Adrenal gland (tissue), 5 donors: ENCODE results near the gene OSBPL2.

ENCODE experiments used
- CTCF ChIP-seq, 6 experiments: fragments of 450-650 bp in 4 of 6; fragments of 200-600 bp in 2 of 6; sonication (generic) in 1 of 6; IDR thresholded peaks; 1 replicate in 5 of 6; 2 replicates in 1 of 6; pipeline versions ENCODE4 v1.5.1 to v1.8.0; 2016 to 2021; ENCODE audit warnings: antibody characterized with exemption in 6 of 6, mild to moderate bottlenecking in 2 of 6, moderate library complexity in 1 of 6
- POLR2A ChIP-seq, 2 donors: fragments of 450-650 bp; IDR thresholded peaks; one replicate each; pipeline ENCODE4 v1.6.1; 2017; ENCODE audit warnings: antibody characterized with exemption in 2 of 2, mild to moderate bottlenecking in 2 of 2, moderate library complexity in 1 of 2
- donor health status: DM: no; HTN: no; CAD: no.

DNA sequence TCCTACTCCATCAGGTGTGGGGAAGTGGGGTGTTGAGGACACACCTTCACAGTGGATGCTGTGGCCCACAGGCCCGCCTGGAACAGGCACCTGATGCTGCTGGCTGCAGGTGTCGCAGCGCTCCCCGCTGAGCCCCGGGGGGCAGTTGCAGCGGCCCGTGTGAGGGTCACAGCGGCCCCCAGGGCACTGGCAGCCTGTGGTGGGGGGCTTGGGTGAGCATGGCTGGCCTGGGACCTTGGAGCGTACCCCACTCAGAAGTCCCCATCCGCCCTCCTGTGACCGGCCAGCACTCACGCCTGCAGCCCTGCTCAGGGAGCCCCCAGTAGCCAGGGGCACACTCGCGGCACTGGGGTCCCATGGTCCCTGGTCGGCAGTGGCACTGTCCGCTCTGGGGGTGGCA lies 83.7 kb downstream of the OSBPL2 start:
- no peak for TF ChIP-seq CTCF (IDR thresholded peaks at IDR 0.05)
- no peak for TF ChIP-seq POLR2A (IDR thresholded peaks at IDR 0.05)
